Neural progenitor cell (in vitro differentiated cells): Measurements from ENCODE around the gene UMAD1. TPM values are rescaled to one million over a fixed set of nuclear protein-coding genes. Genes with fewer than 3 reads are reported as not detected.

Source experiments
- DNase-seq: peaks from one replicate; pipeline ENCODE4 v3.0.0-alpha.2; 2016; ENCODE audit warnings: low spot score
- H2AFZ ChIP-seq: fragments of 200-600 bp; sonication (generic); replicated peaks from 2 replicates; pipeline ENCODE4 v1.6.1; 2016; ENCODE audit warnings: antibody characterized with exemption
- H3F3A ChIP-seq: fragments of 200-600 bp; sonication (generic); 2 replicates; pipeline ENCODE4 v1.6.1; 2016; ENCODE audit warnings: antibody characterized with exemption, low read depth
- H3K27ac ChIP-seq: fragments of 200-600 bp; sonication (generic); 2 replicates; pipeline ENCODE4 v1.5.1; 2016; ENCODE audit warnings: mild to moderate bottlenecking
- H3K27me3 ChIP-seq: fragments of 200-600 bp; sonication (generic); 2 replicates; pipeline ENCODE4 v1.6.1; 2016; ENCODE audit warnings: mild to moderate bottlenecking, moderate library complexity
- H3K36me3 ChIP-seq: fragments of 200-600 bp; sonication (generic); 2 replicates; pipeline ENCODE4 v1.5.1; 2016
- H3K4me1 ChIP-seq: fragments of 200-600 bp; sonication (generic); 2 replicates; pipeline ENCODE4 v1.6.1; 2016; ENCODE audit warnings: mixed run types
- H3K4me2 ChIP-seq: fragments of 200-600 bp; sonication (generic); 2 replicates; pipeline ENCODE4 v1.6.1; 2016
- H3K4me3 ChIP-seq: fragments of 200-600 bp; sonication (generic); 2 replicates; pipeline ENCODE4 v1.5.1; 2016
- H3K79me2 ChIP-seq: fragments of 200-600 bp; sonication (generic); 2 replicates; pipeline ENCODE4 v1.6.1; 2016; ENCODE audit warnings: low read depth
- H3K9ac ChIP-seq: fragments of 200-600 bp; sonication (generic); 2 replicates; pipeline ENCODE4 v1.6.1; 2016
- H3K9me3 ChIP-seq: fragments of 200-600 bp; sonication (generic); 2 replicates; pipeline ENCODE4 v1.5.1; 2016; ENCODE audit warnings: low read depth
- H4K20me1 ChIP-seq: fragments of 200-600 bp; sonication (generic); 2 replicates; pipeline ENCODE4 v1.6.1; 2016; ENCODE audit warnings: low read depth
- H3K27ac Mint-ChIP-seq: 3 replicates; pipeline ENCODE4 v1.8.0; 2021; ENCODE audit warnings: mixed read lengths
- H3K27me3 Mint-ChIP-seq: 2 replicates; pipeline ENCODE4 v1.8.0; 2022; ENCODE audit warnings: low read depth, mild to moderate bottlenecking, inconsistent platforms, moderate library complexity, mixed read lengths; ENCODE audit not compliant: insufficient read depth
- H3K36me3 Mint-ChIP-seq: 3 replicates; pipeline ENCODE4 v1.8.0; 2021; ENCODE audit warnings: mixed read lengths
- H3K4me1 Mint-ChIP-seq: 3 replicates; pipeline ENCODE4 v1.8.0; 2021; ENCODE audit warnings: mixed read lengths
- H3K4me3 Mint-ChIP-seq: 3 replicates; pipeline ENCODE4 v1.8.0; 2021; ENCODE audit warnings: mild to moderate bottlenecking, moderate library complexity, mixed read lengths
- H3K9me3 Mint-ChIP-seq: 3 replicates; pipeline ENCODE4 v1.8.0; 2020; ENCODE audit warnings: mixed read lengths
- CTCF ChIP-seq: fragments of 200-600 bp; sonication (generic); IDR thresholded peaks from 2 replicates; pipeline ENCODE4 v1.5.1; 2017; ENCODE audit warnings: antibody characterized with exemption, mild to moderate bottlenecking
- EZH2 ChIP-seq: fragments of 200-600 bp; sonication (generic); IDR thresholded peaks from 2 replicates; pipeline ENCODE4 v1.6.1; 2017; ENCODE audit warnings: antibody characterized with exemption, mild to moderate bottlenecking, moderate library complexity
- EZH2phosphoT487 ChIP-seq: fragments of 200-600 bp; sonication (generic); IDR thresholded peaks from 2 replicates; pipeline ENCODE4 v1.6.1; 2017; ENCODE audit warnings: antibody characterized with exemption
- total RNA-seq: library from RNA; depleted of rRNA; stranded (reverse); fragments of >200 nt; gene quantifications from 2 replicates; pipeline ENCODE4 v1.2.3, GENCODE V29; 2015; ENCODE audit warnings: low replicate concordance

Gene UMAD1
- total RNA-seq, 1 donor from 2014 or later: 23.0 TPM

- H3K27me3 Mint-ChIP-seq: no peaks in the 10 kb centered on the region
- no peak overlapping the region for H3K27ac Mint-ChIP-seq
- no peaks in the 10 kb centered on the region for H4K20me1 ChIP-seq
- peaks cover 38% of the 10 kb centered on the region for H3F3A ChIP-seq
- H3K9me3 Mint-ChIP-seq: no peaks in the 10 kb centered on the region
- no peak for TF ChIP-seq EZH2phosphoT487
- TF ChIP-seq EZH2: no peak
- TF ChIP-seq CTCF: no peak
- H3K27ac ChIP-seq: peak overlapping the region; percentile 29
- no peaks in the 10 kb centered on the region for H3K79me2 ChIP-seq
- peaks cover 25% of the 10 kb centered on the region for H3K4me1 Mint-ChIP-seq
- DNase-seq: no peak
- H3K4me3 Mint-ChIP-seq: no peak overlapping the region
- H2AFZ ChIP-seq: no peak overlapping the region
- no peaks in the 10 kb centered on the region for H3K27me3 ChIP-seq
- no peaks in the 10 kb centered on the region for H3K36me3 ChIP-seq
- peaks cover 45% of the 10 kb centered on the region for H3K4me1 ChIP-seq
- no peak overlapping the region for H3K4me3 ChIP-seq
- no peaks in the 10 kb centered on the region for H3K36me3 Mint-ChIP-seq
- H3K9me3 ChIP-seq: no peaks in the 10 kb centered on the region
- H3K4me2 ChIP-seq: peak overlapping the region; percentile 50
- no peak overlapping the region for H3K9ac ChIP-seq
These were observed 98.1 kb downstream of the UMAD1 start for GRCh38 chr7:7738622-7739021.

- Mint-ChIP-seq H3K27ac (no peak overlapping the region), H3K9me3 (no peaks in the 10 kb centered on the region), H3K4me3 (no peak overlapping the region), H3K36me3 (no peaks in the 10 kb centered on the region), H3K4me1 (peaks cover 25% of the 10 kb centered on the region), H3K27me3 (no peaks in the 10 kb centered on the region)
- no peaks in the 10 kb centered on the region for H3K27me3 ChIP-seq
- TF ChIP-seq EZH2phosphoT487 (no peak), CTCF (no peak), EZH2 (no peak)
- peak overlapping the region; percentile 50 for H3K4me2 ChIP-seq
- DNase-seq: peak; percentile 49
- peaks cover 45% of the 10 kb centered on the region for H3K4me1 ChIP-seq
- no peaks in the 10 kb centered on the region for H3K9me3 ChIP-seq
- no peaks in the 10 kb centered on the region for H3K36me3 ChIP-seq
- peaks cover 38% of the 10 kb centered on the region for H3F3A ChIP-seq
- no peaks in the 10 kb centered on the region for H4K20me1 ChIP-seq
- no peaks in the 10 kb centered on the region for H3K79me2 ChIP-seq
- H2AFZ ChIP-seq: no peak overlapping the region
- peak overlapping the region; percentile 11 for H3K27ac ChIP-seq
- H3K9ac ChIP-seq: no peak overlapping the region
- peak overlapping the region; percentile 6 for H3K4me3 ChIP-seq
These were observed 98.9 kb downstream of the UMAD1 start for GRCh38 chr7:7739204-7740036.

GRCh38 chr7:7740037-7740355 is 99.4 kb downstream of the UMAD1 start:
- Histone ChIP-seq H3K36me3 (no peaks in the 10 kb centered on the region), H3K27me3 (no peaks in the 10 kb centered on the region), H3K4me1 (peaks cover 45% of the 10 kb centered on the region), H3F3A (peaks cover 38% of the 10 kb centered on the region), H4K20me1 (no peaks in the 10 kb centered on the region), H3K4me2 (peak overlapping the region; percentile 50), H3K9me3 (no peaks in the 10 kb centered on the region), H3K27ac (peak overlapping the region; percentile 11), H3K4me3 (no peak overlapping the region), H3K79me2 (no peaks in the 10 kb centered on the region), H3K9ac (no peak overlapping the region), H2AFZ (no peak overlapping the region)
- Mint-ChIP-seq H3K27ac (no peak overlapping the region), H3K4me3 (no peak overlapping the region), H3K9me3 (no peaks in the 10 kb centered on the region), H3K36me3 (no peaks in the 10 kb centered on the region), H3K4me1 (peaks cover 25% of the 10 kb centered on the region), H3K27me3 (no peaks in the 10 kb centered on the region)
- no peak for DNase-seq
- TF ChIP-seq EZH2 (no peak), CTCF (no peak), EZH2phosphoT487 (no peak)
